Stimulated activated CD4-positive, alpha-beta T cell treated with anti-CD3 and anti-CD28 coated beads, Interleukin-12 subunit alpha, Interleukin-12 subunit beta, amount 100 ng/mL, for 48 hours (primary cell): ENCODE data around the gene NFKB1.

Experiments
- DNase-seq, 3 donors: peaks; one replicate each; pipeline ENCODE4 v3.0.0-alpha.2; 2020; ENCODE audit warnings: low read depth in 2 of 3, low spot score in 1 of 3

NFKB1 gene

GRCh38 chr4:102527695-102528283, 26.6 kb downstream of the NFKB1 start:
- no peak for DNase-seq

GRCh38 chr4:102529977-102530376, 28.8 kb downstream of the NFKB1 start:
- no peak for DNase-seq

GRCh38 chr4:102530986-102531385, 29.8 kb downstream of the NFKB1 start:
- no peak for DNase-seq

- no peak for DNase-seq
Measured at GRCh38 chr4:102531462-102531861, 30.3 kb downstream of the NFKB1 start.

GRCh38 chr4:102533348-102533747, 32.2 kb downstream of the NFKB1 start:
- DNase-seq, result no peak

- DNase-seq, result no peak
Measured at GRCh38 chr4:102533904-102534303, 32.7 kb downstream of the NFKB1 start.

GRCh38 chr4:102534845-102535244, 33.7 kb downstream of the NFKB1 start:
- DNase-seq, result no peak

- no peak for DNase-seq
Measured at GRCh38 chr4:102535398-102536082, 34.4 kb downstream of the NFKB1 start.

GRCh38 chr4:102536768-102537167, 35.6 kb downstream of the NFKB1 start:
- no peak for DNase-seq

- DNase-seq, result no peak
Measured at GRCh38 chr4:102537269-102537668, 36.1 kb downstream of the NFKB1 start.

GRCh38 chr4:102541697-102542096, 40.5 kb downstream of the NFKB1 start:
- no peak for DNase-seq

- no peak for DNase-seq
Measured at GRCh38 chr4:102543030-102543928, 42.1 kb downstream of the NFKB1 start.

- DNase-seq, result no peak
Measured at GRCh38 chr4:102546635-102547034, 45.5 kb downstream of the NFKB1 start.

- no peak for DNase-seq
Measured at GRCh38 chr4:102547973-102548372, 46.8 kb downstream of the NFKB1 start.

GRCh38 chr4:102551958-102552565, 50.9 kb downstream of the NFKB1 start:
- DNase-seq, result no peak

- no peak for DNase-seq
Measured at GRCh38 chr4:102552781-102553180, 51.6 kb downstream of the NFKB1 start.

GRCh38 chr4:102553982-102554381, 52.8 kb downstream of the NFKB1 start:
- DNase-seq, result no peak

- no peak for DNase-seq
Measured at GRCh38 chr4:102554482-102554881, 53.3 kb downstream of the NFKB1 start.

GRCh38 chr4:102554992-102555391, 53.8 kb downstream of the NFKB1 start:
- DNase-seq, result no peak

GRCh38 chr4:102557636-102558035, 56.5 kb downstream of the NFKB1 start:
- no peak for DNase-seq

- no peak for DNase-seq
Measured at GRCh38 chr4:102560115-102560514, 59.0 kb downstream of the NFKB1 start.
